ENCODE results near the gene GRAMD2B.
"Not testable (repeated sequence)": the region's sequence is repeated elsewhere in the genome, so short reads cannot be mapped to it uniquely, and the experiment has no call there.

Gene GRAMD2B

GRCh38 chr5:126470529-126470928 is 47.3 kb downstream of the GRAMD2B start:
- not testable (repeated sequence) for H3K4me3 ChIP-seq (ENCODE audit: insufficient read depth, low read depth, low read length); H3K27ac ChIP-seq (ENCODE audit: insufficient read depth, low read depth, low read length, poor library complexity, severe bottlenecking); H3K36me3 ChIP-seq (ENCODE audit: control insufficient read depth, insufficient read depth, low read length); H3K4me1 ChIP-seq (ENCODE audit: control insufficient read depth, insufficient read depth, low read length); H3K9me3 ChIP-seq (ENCODE audit: control insufficient read depth, low read length); H3K27me3 ChIP-seq (ENCODE audit: control insufficient read depth, insufficient read depth, low read length, poor library complexity, severe bottlenecking)
- 94 to 95% methylated on average over 6 of the region's 6 CpGs for WGBS, 2 experiments

GRCh38 chr5:126471247-126471646 is 48.0 kb downstream of the GRAMD2B start:
- Histone ChIP-seq H3K27ac (ENCODE audit: insufficient read depth, low read depth, low read length, poor library complexity, severe bottlenecking) (no peak overlapping the region), H3K4me3 (ENCODE audit: insufficient read depth, low read depth, low read length) (no peak overlapping the region), H3K4me1 (ENCODE audit: control insufficient read depth, insufficient read depth, low read length) (no peaks in the 10 kb centered on the region), H3K9me3 (ENCODE audit: control insufficient read depth, low read length) (no peaks in the 10 kb centered on the region), H3K27me3 (ENCODE audit: control insufficient read depth, insufficient read depth, low read length, poor library complexity, severe bottlenecking) (no peaks in the 10 kb centered on the region), H3K36me3 (ENCODE audit: control insufficient read depth, insufficient read depth, low read length) (no peaks in the 10 kb centered on the region)
- 72 to 81% methylated on average over 3 of the region's 3 CpGs for WGBS, 2 experiments

GRCh38 chr5:126471875-126472537 is 48.8 kb downstream of the GRAMD2B start:
- H3K27me3 ChIP-seq (ENCODE audit: control insufficient read depth, insufficient read depth, low read length, poor library complexity, severe bottlenecking) = no peaks in the 10 kb centered on the region
- no peaks in the 10 kb centered on the region for H3K9me3 ChIP-seq (ENCODE audit: control insufficient read depth, low read length)
- WGBS, 2 experiments = 79 to 84% methylated on average over 3 of the region's 3 CpGs
- H3K4me1 ChIP-seq (ENCODE audit: control insufficient read depth, insufficient read depth, low read length) = no peaks in the 10 kb centered on the region
- no peak overlapping the region for H3K4me3 ChIP-seq (ENCODE audit: insufficient read depth, low read depth, low read length)
- no peaks in the 10 kb centered on the region for H3K36me3 ChIP-seq (ENCODE audit: control insufficient read depth, insufficient read depth, low read length)
- no peak overlapping the region for H3K27ac ChIP-seq (ENCODE audit: insufficient read depth, low read depth, low read length, poor library complexity, severe bottlenecking)

GRCh38 chr5:126472538-126472889 is 49.3 kb downstream of the GRAMD2B start:
- Histone ChIP-seq H3K9me3 (ENCODE audit: control insufficient read depth, low read length) (no peaks in the 10 kb centered on the region), H3K4me1 (ENCODE audit: control insufficient read depth, insufficient read depth, low read length) (no peaks in the 10 kb centered on the region), H3K27me3 (ENCODE audit: control insufficient read depth, insufficient read depth, low read length, poor library complexity, severe bottlenecking) (no peaks in the 10 kb centered on the region), H3K36me3 (ENCODE audit: control insufficient read depth, insufficient read depth, low read length) (no peaks in the 10 kb centered on the region), H3K27ac (ENCODE audit: insufficient read depth, low read depth, low read length, poor library complexity, severe bottlenecking) (no peak overlapping the region), H3K4me3 (ENCODE audit: insufficient read depth, low read depth, low read length) (no peak overlapping the region)
- 88 to 93% methylated on average over 2 of the region's 2 CpGs for WGBS, 2 experiments

GRCh38 chr5:126477294-126478117 is 54.3 kb downstream of the GRAMD2B start:
- H3K27ac ChIP-seq (ENCODE audit: insufficient read depth, low read depth, low read length, poor library complexity, severe bottlenecking) = no peak overlapping the region
- no peaks in the 10 kb centered on the region for H3K36me3 ChIP-seq (ENCODE audit: control insufficient read depth, insufficient read depth, low read length)
- H3K27me3 ChIP-seq (ENCODE audit: control insufficient read depth, insufficient read depth, low read length, poor library complexity, severe bottlenecking) = no peaks in the 10 kb centered on the region
- no peaks in the 10 kb centered on the region for H3K4me1 ChIP-seq (ENCODE audit: control insufficient read depth, insufficient read depth, low read length)
- WGBS, 2 experiments = 90 to 92% methylated on average over 5 of the region's 5 CpGs
- no peaks in the 10 kb centered on the region for H3K9me3 ChIP-seq (ENCODE audit: control insufficient read depth, low read length)
- H3K4me3 ChIP-seq (ENCODE audit: insufficient read depth, low read depth, low read length) = no peak overlapping the region

- Histone ChIP-seq H3K27ac (ENCODE audit: insufficient read depth, low read depth, low read length, poor library complexity, severe bottlenecking) (no peak overlapping the region), H3K36me3 (ENCODE audit: control insufficient read depth, insufficient read depth, low read length) (no peaks in the 10 kb centered on the region), H3K4me1 (ENCODE audit: control insufficient read depth, insufficient read depth, low read length) (no peaks in the 10 kb centered on the region), H3K4me3 (ENCODE audit: insufficient read depth, low read depth, low read length) (no peak overlapping the region), H3K27me3 (ENCODE audit: control insufficient read depth, insufficient read depth, low read length, poor library complexity, severe bottlenecking) (no peaks in the 10 kb centered on the region), H3K9me3 (ENCODE audit: control insufficient read depth, low read length) (no peaks in the 10 kb centered on the region)
- 67 to 88% methylated on average over 2 of the region's 2 CpGs for WGBS, 2 experiments
These were observed 56.6 kb downstream of the GRAMD2B start for GRCh38 chr5:126479810-126480209.

GRCh38 chr5:126480824-126481223 is 57.6 kb downstream of the GRAMD2B start:
- Histone ChIP-seq H3K4me3 (ENCODE audit: insufficient read depth, low read depth, low read length) (no peak overlapping the region), H3K27me3 (ENCODE audit: control insufficient read depth, insufficient read depth, low read length, poor library complexity, severe bottlenecking) (no peaks in the 10 kb centered on the region), H3K27ac (ENCODE audit: insufficient read depth, low read depth, low read length, poor library complexity, severe bottlenecking) (no peak overlapping the region), H3K9me3 (ENCODE audit: control insufficient read depth, low read length) (no peaks in the 10 kb centered on the region), H3K4me1 (ENCODE audit: control insufficient read depth, insufficient read depth, low read length) (no peaks in the 10 kb centered on the region), H3K36me3 (ENCODE audit: control insufficient read depth, insufficient read depth, low read length) (no peaks in the 10 kb centered on the region)

- Histone ChIP-seq H3K4me1 (ENCODE audit: control insufficient read depth, insufficient read depth, low read length) (no peaks in the 10 kb centered on the region), H3K4me3 (ENCODE audit: insufficient read depth, low read depth, low read length) (no peak overlapping the region), H3K27ac (ENCODE audit: insufficient read depth, low read depth, low read length, poor library complexity, severe bottlenecking) (no peak overlapping the region), H3K36me3 (ENCODE audit: control insufficient read depth, insufficient read depth, low read length) (no peaks in the 10 kb centered on the region), H3K9me3 (ENCODE audit: control insufficient read depth, low read length) (no peaks in the 10 kb centered on the region), H3K27me3 (ENCODE audit: control insufficient read depth, insufficient read depth, low read length, poor library complexity, severe bottlenecking) (no peaks in the 10 kb centered on the region)
- WGBS, 2 experiments = 89 to 91% methylated on average over 1 to 2 of the region's 2 CpGs
These were observed 58.0 kb downstream of the GRAMD2B start for GRCh38 chr5:126481243-126481642.

GRCh38 chr5:126482591-126482990 is 59.4 kb downstream of the GRAMD2B start:
- no peaks in the 10 kb centered on the region for H3K9me3 ChIP-seq (ENCODE audit: control insufficient read depth, low read length)
- WGBS, 2 experiments = 89 to 90% methylated on average over 1 of the region's 1 CpG
- H3K36me3 ChIP-seq (ENCODE audit: control insufficient read depth, insufficient read depth, low read length) = no peaks in the 10 kb centered on the region
- H3K27ac ChIP-seq (ENCODE audit: insufficient read depth, low read depth, low read length, poor library complexity, severe bottlenecking) = no peak overlapping the region
- no peak overlapping the region for H3K4me3 ChIP-seq (ENCODE audit: insufficient read depth, low read depth, low read length)
- no peaks in the 10 kb centered on the region for H3K4me1 ChIP-seq (ENCODE audit: control insufficient read depth, insufficient read depth, low read length)
- no peaks in the 10 kb centered on the region for H3K27me3 ChIP-seq (ENCODE audit: control insufficient read depth, insufficient read depth, low read length, poor library complexity, severe bottlenecking)

GRCh38 chr5:126483156-126483555 is 59.9 kb downstream of the GRAMD2B start:
- H3K27ac ChIP-seq (ENCODE audit: insufficient read depth, low read depth, low read length, poor library complexity, severe bottlenecking) = no peak overlapping the region

More at GRCh38 chr5:126483156-126483555, 59.9 kb downstream of the GRAMD2B start:
- H3K36me3 ChIP-seq (ENCODE audit: control insufficient read depth, insufficient read depth, low read length) = no peaks in the 10 kb centered on the region
- peaks cover 2% of the 10 kb centered on the region for H3K4me1 ChIP-seq (ENCODE audit: control insufficient read depth, insufficient read depth, low read length)
- H3K27me3 ChIP-seq (ENCODE audit: control insufficient read depth, insufficient read depth, low read length, poor library complexity, severe bottlenecking) = no peaks in the 10 kb centered on the region
- no peak overlapping the region for H3K4me3 ChIP-seq (ENCODE audit: insufficient read depth, low read depth, low read length)
- H3K9me3 ChIP-seq (ENCODE audit: control insufficient read depth, low read length) = no peaks in the 10 kb centered on the region
- WGBS, 2 experiments = 84 to 88% methylated on average over 3 of the region's 3 CpGs

Data from ectodermal cell (in vitro differentiated cells).